H1 (cell line): Measurements from ENCODE around the gene MPLKIP.

Experiments used
- ATF2 ChIP-seq: IDR thresholded peaks from 2 replicates; pipeline ENCODE4 v1.6.1; 2012; ENCODE audit warnings: low read length, inconsistent platforms
- ATF3 ChIP-seq: IDR thresholded peaks from 2 replicates; pipeline ENCODE4 v1.6.1; 2011; ENCODE audit warnings: low read depth, mild to moderate bottlenecking, low read length; ENCODE audit not compliant: insufficient read depth
- CEBPB ChIP-seq: IDR thresholded peaks from 2 replicates; pipeline ENCODE4 v1.6.1; 2012; ENCODE audit warnings: low read depth, low read length
- CTCF ChIP-seq, 3 experiments: IDR thresholded peaks; 1 replicate in 2 of 3; 2 replicates in 1 of 3; pipeline versions ENCODE4 v1.5.1 to v1.6.1; 2011; ENCODE audit warnings: low read length in 3 of 3, mild to moderate bottlenecking in 3 of 3, inconsistent platforms in 2 of 3, low read depth in 1 of 3, moderate library complexity in 1 of 3; ENCODE audit not compliant: insufficient read depth in 1 of 3; ENCODE audit errors: control extremely low read depth in 1 of 3
- POLR2A ChIP-seq, 2 experiments: IDR thresholded peaks; 1 replicate in 1 of 2; 2 replicates in 1 of 2; pipeline ENCODE4 v1.6.1; 2011; ENCODE audit warnings: low read depth in 2 of 2, low read length in 2 of 2, mild to moderate bottlenecking in 2 of 2; ENCODE audit errors: control extremely low read depth in 1 of 2
- POLR2AphosphoS5 ChIP-seq: IDR thresholded peaks from 2 replicates; pipeline ENCODE4 v1.6.1; 2011; ENCODE audit warnings: low read depth, low read length
- SIN3A ChIP-seq, 2 experiments: IDR thresholded peaks in 1 of 2; conservative IDR thresholded peaks in 1 of 2; 2 replicates each; pipeline ENCODE4 v1.6.1; 2011 to 2012; ENCODE audit warnings: low read length in 2 of 2, improper control_type of control experiment in 1 of 2, low read depth in 1 of 2, mild to moderate bottlenecking in 1 of 2
- TAF1 ChIP-seq: IDR thresholded peaks from 2 replicates; pipeline ENCODE4 v1.6.1; 2011; ENCODE audit warnings: mild to moderate bottlenecking, low read depth, low read length

GRCh38 chr7:40099837-40100236 lies 34.6 kb downstream of the MPLKIP start:
- no peak for TF ChIP-seq CEBPB
- TF ChIP-seq ATF2 = no peak
- no peak for TF ChIP-seq SIN3A (conservative IDR thresholded peaks at IDR 0.05 in 1 of 2, IDR thresholded peaks at IDR 0.05 in 1 of 2; ENCODE audit: low read depth in 1 of 2, low read length in 2 of 2)
- no peak for TF ChIP-seq POLR2AphosphoS5
- TF ChIP-seq TAF1 = no peak
- TF ChIP-seq CTCF (IDR thresholded peaks at IDR 0.05; ENCODE audit: control extremely low read depth in 1 of 3, insufficient read depth in 1 of 3, low read depth in 1 of 3, low read length in 3 of 3) = no peak
- TF ChIP-seq POLR2A (IDR thresholded peaks at IDR 0.05; ENCODE audit: control extremely low read depth in 1 of 2, low read depth in 2 of 2, low read length in 2 of 2) = no peak
- no peak for TF ChIP-seq ATF3
